ENCODE measurements around the gene OR10D3. TPM values are rescaled to one million over a fixed set of nuclear protein-coding genes. Genes with fewer than 3 reads are reported as not detected.

Gene OR10D3
- total and polyA plus RNA-seq, 12 donors = not detected

GRCh38 chr11:124172599-124172998 lies 10.5 kb upstream of the OR10D3 start:
- Histone ChIP-seq H3K4me3 (no peak overlapping the region), H3K27ac (no peak overlapping the region), H3K4me1 (no peaks in the 10 kb centered on the region), H3K9me3 (no peaks in the 10 kb centered on the region), H3K27me3 (peaks cover 0 to 10% (median 0%) of the 10 kb centered on the region in 7 donors), H3K36me3 (no peaks in the 10 kb centered on the region)
- intact Hi-C loops (cut with DNase I) = no loop called here
- WGBS, 2 donors = 97 to 99% methylated on average over 1 of the region's 1 CpG
- TF ChIP-seq CTCF (IDR thresholded peaks at IDR 0.05) = no peak
- DNase-seq (no peak), ATAC-seq (no peak)

DNA sequence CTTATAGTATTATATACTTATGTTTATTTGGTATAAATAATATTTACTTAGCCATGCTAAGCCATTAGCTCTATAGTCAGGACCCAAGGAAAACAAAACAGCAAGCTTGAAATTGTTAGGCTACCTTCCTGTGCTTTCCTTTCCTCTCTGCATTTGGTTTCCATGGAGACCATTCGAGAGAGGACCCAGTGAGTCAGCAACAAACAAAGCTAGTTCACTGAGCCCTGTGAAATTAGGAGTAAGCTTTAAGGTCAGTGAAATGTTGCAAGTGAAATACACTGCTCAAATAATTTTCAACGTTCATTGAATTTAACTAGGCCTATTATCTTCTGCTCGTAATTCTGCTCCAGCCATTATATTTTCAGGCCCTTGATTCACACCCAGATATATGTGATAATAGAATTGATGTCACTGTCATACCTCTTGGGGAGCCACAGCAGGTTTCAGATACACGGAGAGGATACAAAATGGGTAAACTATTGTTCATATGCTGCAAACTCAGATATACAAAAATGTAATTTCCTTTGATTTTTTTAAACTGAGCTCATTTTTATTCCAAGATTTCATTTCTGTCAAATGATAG lies 9.1 kb upstream of the OR10D3 start:
- no peaks in the 10 kb centered on the region for H3K27me3 ChIP-seq
- H3K36me3 ChIP-seq = no peaks in the 10 kb centered on the region
- no peak overlapping the region for H3K27ac ChIP-seq
- TF ChIP-seq CTCF (IDR thresholded peaks at IDR 0.05) = no peak
- no peaks in the 10 kb centered on the region for H3K9me3 ChIP-seq
- no peak overlapping the region for H3K4me3 ChIP-seq
- H3K4me1 ChIP-seq = no peaks in the 10 kb centered on the region
- ATAC-seq (no peak), DNase-seq (no peak)
- intact Hi-C loops (cut with DNase I) = no loop called here
- 23 to 26% methylated on average over 4 of the region's 4 CpGs for WGBS, 2 donors

GRCh38 chr11:124176925-124177715 lies 6.0 kb upstream of the OR10D3 start:
- WGBS, 2 donors = 81 to 84% methylated on average over 5 of the region's 5 CpGs
- Histone ChIP-seq H3K9me3 (peaks cover 0 to 5% (median 0%) of the 10 kb centered on the region in 11 donors), H3K27ac (no peak overlapping the region), H3K4me3 (no peak overlapping the region), H3K27me3 (no peaks in the 10 kb centered on the region), H3K36me3 (no peaks in the 10 kb centered on the region), H3K4me1 (no peaks in the 10 kb centered on the region)
- intact Hi-C loops (cut with DNase I) = no loop called here
- TF ChIP-seq CTCF (IDR thresholded peaks at IDR 0.05) = no peak
- DNase-seq (no peak), ATAC-seq (no peak)

DNA sequence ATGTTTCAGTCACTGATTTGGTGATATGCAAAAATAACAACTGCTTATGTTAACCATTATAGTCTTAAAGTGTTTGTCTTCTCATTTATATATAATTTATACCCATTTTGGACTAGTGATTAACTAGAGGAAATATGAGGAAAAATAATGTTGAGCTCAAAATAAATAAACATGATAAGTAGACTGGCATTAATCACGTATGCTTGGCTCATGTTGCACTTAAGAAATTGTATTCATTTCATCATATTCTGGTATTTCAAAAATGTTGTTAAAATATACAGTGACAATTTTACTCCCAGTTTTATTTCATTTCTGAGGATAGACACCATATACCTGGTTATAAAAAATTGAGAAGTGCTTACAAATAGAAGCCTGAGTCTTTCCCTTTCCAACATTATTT lies 3.8 kb upstream of the OR10D3 start:
- no peak for TF ChIP-seq CTCF (IDR thresholded peaks at IDR 0.05)
- peaks cover 0 to 5% (median 0%) of the 10 kb centered on the region in 11 donors for H3K9me3 ChIP-seq
- no peak overlapping the region for H3K27ac ChIP-seq
- intact Hi-C loops (cut with DNase I) = no loop called here
- DNase-seq (no peak), ATAC-seq (no peak)
- H3K27me3 ChIP-seq = no peaks in the 10 kb centered on the region
- no peaks in the 10 kb centered on the region for H3K4me1 ChIP-seq
- no peak overlapping the region for H3K4me3 ChIP-seq
- 47 to 57% methylated on average over 1 of the region's 1 CpG for WGBS, 2 donors
- H3K36me3 ChIP-seq = no peaks in the 10 kb centered on the region
